Measurements from ENCODE around the gene PPP3CA. TPM values are rescaled to one million over a fixed set of nuclear protein-coding genes. Genes with fewer than 3 reads are reported as not detected.

PPP3CA gene
- total and polyA plus RNA-seq, 2 experiments from 2014 or later: 27.0 to 45.2 TPM

- H3F3A ChIP-seq (replicated peaks; ENCODE audit: low read depth): no peaks in the 10 kb centered on the region
- peaks cover 49% of the 10 kb centered on the region for H3K4me1 ChIP-seq (ENCODE audit: insufficient read depth)
- H3K36me3 ChIP-seq (ENCODE audit: insufficient read depth): no peaks in the 10 kb centered on the region
- Mint-ChIP-seq H3K36me3 (ENCODE audit: low read depth) (peaks cover 15% of the 10 kb centered on the region), H3K4me3 (no peak overlapping the region), H3K4me1 (peaks cover 45% of the 10 kb centered on the region), H3K27ac (peak overlapping the region; percentile 78; the same call in 1 of the 2 replicates), H3K9me3 (no peaks in the 10 kb centered on the region), H3K27me3 (ENCODE audit: insufficient read depth, low read depth, poor library complexity) (peaks cover 9% of the 10 kb centered on the region)
- no peak overlapping the region for H2AFZ ChIP-seq
- H3K79me2 ChIP-seq (replicated peaks; ENCODE audit: insufficient read depth): no peaks in the 10 kb centered on the region
- no peaks in the 10 kb centered on the region for H3K27me3 ChIP-seq (ENCODE audit: insufficient read depth)
- ATAC-seq: no peak
- DNase-seq (ENCODE audit: low spot score): no peak
- H4K20me1 ChIP-seq (replicated peaks; ENCODE audit: insufficient read depth): no peaks in the 10 kb centered on the region
- H3K27ac ChIP-seq (ENCODE audit: low read depth): no peak overlapping the region
- no peak overlapping the region for H3K4me3 ChIP-seq
- TF ChIP-seq REST (IDR thresholded peaks at IDR 0.05; ENCODE audit: unreplicated experiment) (no peak), POLR2AphosphoS5 (IDR thresholded peaks at IDR 0.05; ENCODE audit: low read depth) (no peak), ZNF114 (CRISPR knock-in tag; IDR thresholded peaks at IDR 0.05) (no peak), NANOG (IDR thresholded peaks at IDR 0.05; ENCODE audit: borderline replicate concordance) (no peak), CTCF (conservative IDR thresholded peaks at IDR 0.05; ENCODE audit: low read depth in 2 of 2) (no peak), STAT1 (IDR thresholded peaks at IDR 0.05; ENCODE audit: unreplicated experiment) (no peak), ZNF331 (CRISPR knock-in tag; IDR thresholded peaks at IDR 0.05; ENCODE audit: low read depth) (no peak), EZH2phosphoT487 (IDR thresholded peaks at IDR 0.05; ENCODE audit: unreplicated experiment) (no peak), CREB1 (CRISPR knock-in tag; IDR thresholded peaks at IDR 0.05; ENCODE audit: low read depth) (no peak), JUNB (IDR thresholded peaks at IDR 0.05; ENCODE audit: unreplicated experiment) (no peak), EZH2 (IDR thresholded peaks at IDR 0.05; ENCODE audit: low read depth, unreplicated experiment) (no peak), ZNF462 (CRISPR knock-in tag; IDR thresholded peaks at IDR 0.05) (no peak)
- 0 out of 2 replicates have a peak, but pooled peaks cover 5% of the 10 kb centered on the region for H3K9me2 ChIP-seq (ENCODE audit: insufficient read depth)
- no peak overlapping the region for H3K4me2 ChIP-seq
Measured at GRCh38 chr4:101025755-101026154, 321.6 kb downstream of the PPP3CA start.
